Chondrocyte (in vitro differentiated cells): ENCODE measurements around the gene ANKRD11. TPM values are rescaled to one million over a fixed set of nuclear protein-coding genes. Genes with fewer than 3 reads are reported as not detected.

Experiments used
- DNase-seq: peaks from one replicate; pipeline ENCODE4 v3.0.0; 2021; ENCODE audit warnings: mixed read lengths, low spot score
- H3K27ac Mint-ChIP-seq: one replicate; pipeline ENCODE4 v1.8.0; 2021; ENCODE audit warnings: mild to moderate bottlenecking, moderate library complexity, mixed read lengths; ENCODE audit not compliant: unreplicated experiment
- H3K27me3 Mint-ChIP-seq: 2 replicates; pipeline ENCODE4 v1.8.0; 2021; ENCODE audit warnings: low read depth, mixed read lengths
- H3K36me3 Mint-ChIP-seq: 2 replicates; pipeline ENCODE4 v1.8.0; 2021; ENCODE audit warnings: low read depth, mixed read lengths
- H3K4me1 Mint-ChIP-seq: 2 replicates; pipeline ENCODE4 v1.8.0; 2021; ENCODE audit warnings: low read depth, mild to moderate bottlenecking, mixed read lengths
- H3K4me3 Mint-ChIP-seq: one replicate; pipeline ENCODE4 v1.8.0; 2021; ENCODE audit warnings: mild to moderate bottlenecking, moderate library complexity, mixed read lengths; ENCODE audit not compliant: unreplicated experiment
- H3K9me3 Mint-ChIP-seq: 2 replicates; pipeline ENCODE4 v1.8.0; 2021; ENCODE audit warnings: low read depth, mixed read lengths
- total RNA-seq: library from RNA; stranded (reverse); gene quantifications from 3 replicates; pipeline ENCODE4 v1.2.1, GENCODE V29; 2021
- TF ChIP-seq, protein P1 (sequence below): fragments of 200-600 bp; sonication (generic); IDR thresholded peaks from 2 replicates; pipeline ENCODE4 v1.5.0; 2021; ENCODE audit warnings: antibody characterized with exemption, mild to moderate bottlenecking, moderate library complexity

Gene ANKRD11
- total RNA-seq, 1 donor from 2014 or later = 180 TPM

DNA sequence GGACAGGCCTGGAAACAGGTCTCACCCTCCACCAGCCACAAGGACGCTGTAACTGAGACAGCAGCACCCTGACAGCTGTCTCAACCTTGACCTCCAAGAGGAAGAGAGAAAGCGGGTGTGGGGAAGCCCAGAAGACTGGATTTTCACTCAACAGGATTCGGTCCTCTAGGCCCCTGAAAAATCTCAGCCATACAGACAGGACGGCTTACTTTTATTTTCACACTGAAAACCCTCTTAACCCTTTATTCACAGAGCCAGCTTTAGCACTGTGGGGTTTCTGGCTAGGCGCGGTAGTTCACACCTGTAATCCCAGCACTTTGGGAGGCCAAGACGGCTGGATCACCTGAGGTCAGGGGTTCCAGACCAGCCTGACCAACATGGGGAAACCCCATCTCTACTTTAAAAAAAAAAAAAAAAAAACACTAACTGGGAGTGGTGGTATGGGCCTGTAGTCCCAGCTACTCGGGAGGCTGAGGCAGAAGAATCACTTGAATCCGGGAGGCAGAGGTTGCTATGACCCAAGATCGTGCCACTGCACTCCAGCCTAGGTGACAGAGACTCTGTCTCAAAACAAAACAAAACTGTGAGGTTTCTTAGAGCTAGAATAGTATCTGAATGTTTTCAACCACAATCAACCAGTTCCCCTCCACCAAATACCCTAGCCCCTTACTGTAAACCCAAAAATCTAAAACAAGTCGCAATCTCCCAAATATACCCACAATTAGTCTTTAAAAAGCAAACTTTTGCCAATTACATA is 5.3 kb downstream of the ANKRD11 start:
- no peaks in the 10 kb centered on the region for H3K9me3 Mint-ChIP-seq
- DNase-seq = no peak
- H3K36me3 Mint-ChIP-seq = peaks cover 4% of the 10 kb centered on the region
- peaks cover 81% of the 10 kb centered on the region for H3K4me1 Mint-ChIP-seq
- peak overlapping the region; percentile 77 for H3K27ac Mint-ChIP-seq
- TF ChIP-seq, protein P1, sequence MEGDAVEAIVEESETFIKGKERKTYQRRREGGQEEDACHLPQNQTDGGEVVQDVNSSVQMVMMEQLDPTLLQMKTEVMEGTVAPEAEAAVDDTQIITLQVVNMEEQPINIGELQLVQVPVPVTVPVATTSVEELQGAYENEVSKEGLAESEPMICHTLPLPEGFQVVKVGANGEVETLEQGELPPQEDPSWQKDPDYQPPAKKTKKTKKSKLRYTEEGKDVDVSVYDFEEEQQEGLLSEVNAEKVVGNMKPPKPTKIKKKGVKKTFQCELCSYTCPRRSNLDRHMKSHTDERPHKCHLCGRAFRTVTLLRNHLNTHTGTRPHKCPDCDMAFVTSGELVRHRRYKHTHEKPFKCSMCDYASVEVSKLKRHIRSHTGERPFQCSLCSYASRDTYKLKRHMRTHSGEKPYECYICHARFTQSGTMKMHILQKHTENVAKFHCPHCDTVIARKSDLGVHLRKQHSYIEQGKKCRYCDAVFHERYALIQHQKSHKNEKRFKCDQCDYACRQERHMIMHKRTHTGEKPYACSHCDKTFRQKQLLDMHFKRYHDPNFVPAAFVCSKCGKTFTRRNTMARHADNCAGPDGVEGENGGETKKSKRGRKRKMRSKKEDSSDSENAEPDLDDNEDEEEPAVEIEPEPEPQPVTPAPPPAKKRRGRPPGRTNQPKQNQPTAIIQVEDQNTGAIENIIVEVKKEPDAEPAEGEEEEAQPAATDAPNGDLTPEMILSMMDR = no peak
- no peaks in the 10 kb centered on the region for H3K27me3 Mint-ChIP-seq
- no peak overlapping the region for H3K4me3 Mint-ChIP-seq

DNA sequence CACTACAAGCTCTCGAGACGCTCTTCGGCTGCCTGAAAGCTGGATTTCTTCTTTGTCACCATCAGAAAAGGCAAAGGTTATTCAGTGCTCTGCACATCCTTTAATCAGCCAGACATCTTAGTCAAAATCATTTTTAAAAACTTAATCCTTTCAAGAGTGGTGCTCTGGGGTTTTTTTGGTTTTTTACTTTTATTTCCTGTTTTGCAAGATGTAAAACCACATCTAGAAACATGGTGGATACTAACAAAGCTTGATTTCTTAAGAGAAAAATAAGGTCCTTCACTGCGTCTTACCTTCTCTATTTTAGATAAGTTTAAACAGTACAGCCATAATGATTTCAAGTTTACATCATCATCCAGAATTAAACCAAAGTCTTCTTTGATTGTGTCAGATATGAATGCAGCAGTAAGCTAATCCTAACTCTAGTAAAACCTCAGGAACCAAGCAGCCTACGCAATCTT is 6.3 kb downstream of the ANKRD11 start:
- Mint-ChIP-seq H3K27ac (peak overlapping the region; percentile 39), H3K9me3 (no peaks in the 10 kb centered on the region), H3K27me3 (no peaks in the 10 kb centered on the region), H3K36me3 (peaks cover 4% of the 10 kb centered on the region), H3K4me1 (peaks cover 85% of the 10 kb centered on the region), H3K4me3 (no peak overlapping the region)
- DNase-seq = no peak
- TF ChIP-seq, protein P1 = no peak

DNA sequence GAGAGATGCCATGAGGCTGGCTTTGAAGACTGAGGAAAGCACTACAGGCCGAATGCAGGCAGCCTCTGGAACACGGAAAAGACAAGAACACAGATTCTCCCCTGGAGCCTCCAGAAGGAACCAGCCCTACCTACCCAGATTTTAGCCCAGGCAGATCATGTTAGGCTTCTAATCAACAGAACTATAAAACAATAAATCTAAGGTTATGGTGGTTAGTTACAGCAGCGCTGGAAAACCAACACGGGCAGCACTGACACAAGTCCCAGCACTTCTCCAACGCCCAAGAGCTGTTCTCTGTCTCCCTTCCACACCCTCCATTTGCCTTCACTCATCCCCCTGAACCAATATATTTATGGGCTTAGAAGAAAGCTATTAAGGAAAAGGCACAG is 7.5 kb downstream of the ANKRD11 start:
- Mint-ChIP-seq H3K4me3 (no peak overlapping the region), H3K27ac (peak overlapping the region; percentile 23)

GRCh38 chr16:89482150-89482816 is 8.1 kb downstream of the ANKRD11 start:
- Mint-ChIP-seq H3K27me3 (no peaks in the 10 kb centered on the region), H3K4me1 (peaks cover 84% of the 10 kb centered on the region), H3K27ac (peak overlapping the region; percentile 23), H3K4me3 (no peak overlapping the region), H3K9me3 (no peaks in the 10 kb centered on the region), H3K36me3 (peaks cover 4% of the 10 kb centered on the region)
- no peak for DNase-seq
- TF ChIP-seq, protein P1 = no peak

More for the DNA sequence above, 7.5 kb downstream of the ANKRD11 start:
- H3K36me3 Mint-ChIP-seq = peaks cover 4% of the 10 kb centered on the region
- no peak for DNase-seq
- TF ChIP-seq, protein P1 = no peak
- no peaks in the 10 kb centered on the region for H3K9me3 Mint-ChIP-seq
- no peaks in the 10 kb centered on the region for H3K27me3 Mint-ChIP-seq
- peaks cover 85% of the 10 kb centered on the region for H3K4me1 Mint-ChIP-seq

GRCh38 chr16:89481356-89481955 is 8.9 kb downstream of the ANKRD11 start:
- Mint-ChIP-seq H3K27me3 (no peaks in the 10 kb centered on the region), H3K4me3 (no peak overlapping the region), H3K4me1 (peaks cover 85% of the 10 kb centered on the region), H3K9me3 (no peaks in the 10 kb centered on the region), H3K27ac (no peak overlapping the region), H3K36me3 (peaks cover 2% of the 10 kb centered on the region)
- TF ChIP-seq, protein P1 = no peak
- no peak for DNase-seq
